GM19467 (cell line): Measurements from ENCODE around the gene INSRR.

ENCODE experiments used
- ATAC-seq: cut with Tn5 transposase; IDR thresholded peaks from one replicate; pipeline ENCODE4 v1.9.1; 2021; ENCODE audit warnings: mild to moderate bottlenecking, moderate library complexity; ENCODE audit not compliant: unreplicated experiment

INSRR gene

DNA sequence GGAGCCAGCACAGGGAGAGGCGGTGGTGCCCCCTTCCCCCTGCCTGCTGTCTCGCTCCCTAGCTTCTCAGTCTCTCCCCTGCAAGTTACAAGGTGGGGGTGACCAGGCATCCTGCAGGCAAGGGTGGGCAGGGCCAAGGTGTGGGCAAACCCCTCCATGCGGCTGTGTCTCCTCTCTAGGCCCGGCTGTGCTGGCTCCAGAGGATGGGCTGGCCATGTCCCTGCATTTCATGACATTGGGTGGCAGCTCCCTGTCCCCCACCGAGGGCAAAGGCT is 16.4 kb upstream of the INSRR start:
- no peak for ATAC-seq

DNA sequence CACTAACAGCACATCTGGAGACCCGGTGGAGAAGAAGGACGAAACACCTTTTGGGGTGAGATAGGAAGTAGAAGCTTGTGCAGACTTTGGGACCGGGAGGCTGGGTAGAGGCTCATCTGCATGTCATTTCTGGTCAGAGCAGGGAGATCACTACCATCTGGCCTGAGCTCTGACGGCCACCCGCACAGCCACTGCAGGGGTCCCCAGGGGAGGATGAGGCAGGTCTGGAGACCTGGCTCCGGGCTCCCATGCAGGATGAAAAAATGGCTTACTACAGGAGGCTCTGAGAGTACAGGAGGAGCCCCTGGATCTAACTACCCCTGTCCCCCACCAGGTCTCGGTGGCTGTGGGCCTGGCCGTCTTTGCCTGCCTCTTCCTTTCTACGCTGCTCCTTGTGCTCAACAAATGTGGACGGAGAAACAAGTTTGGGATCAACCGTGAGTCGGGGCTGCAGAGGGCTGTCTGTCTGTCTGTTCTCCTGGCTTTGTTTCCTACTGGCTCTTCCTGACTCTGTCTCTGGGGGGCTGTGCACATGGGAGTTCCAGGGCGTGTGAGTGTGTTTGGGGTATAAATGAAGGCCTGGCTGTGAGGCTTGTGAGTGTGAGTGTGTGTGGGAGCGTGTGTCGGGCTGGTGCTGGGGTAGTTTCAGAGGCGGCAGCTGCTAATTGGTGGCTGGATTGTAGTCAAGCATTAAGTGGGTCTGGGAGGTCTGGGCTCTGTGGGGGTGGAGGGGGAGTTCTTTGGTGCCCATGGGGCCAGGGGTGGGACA is 15.8 kb upstream of the INSRR start:
- ATAC-seq, result no peak

DNA sequence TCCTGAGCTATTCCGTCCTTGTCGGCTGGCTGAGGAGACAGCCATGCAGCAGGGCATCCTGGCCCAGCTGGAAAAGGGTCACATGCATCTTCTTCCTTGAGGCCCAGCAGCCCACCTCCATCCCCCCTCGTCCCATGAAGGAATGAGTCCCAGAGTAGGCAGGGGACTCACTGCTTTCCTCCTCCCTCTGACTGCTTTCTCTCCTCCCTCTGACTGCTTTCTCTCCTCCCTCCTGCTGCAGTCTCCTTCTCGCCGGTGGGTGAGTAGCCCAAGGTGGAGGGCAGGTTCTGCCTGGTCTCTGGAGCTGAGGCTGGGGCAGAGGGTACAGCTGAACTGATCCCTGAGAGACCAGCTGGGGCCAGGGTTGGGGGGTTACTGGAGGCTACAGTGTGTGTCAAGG is 15.2 kb upstream of the INSRR start:
- ATAC-seq, result no peak

DNA sequence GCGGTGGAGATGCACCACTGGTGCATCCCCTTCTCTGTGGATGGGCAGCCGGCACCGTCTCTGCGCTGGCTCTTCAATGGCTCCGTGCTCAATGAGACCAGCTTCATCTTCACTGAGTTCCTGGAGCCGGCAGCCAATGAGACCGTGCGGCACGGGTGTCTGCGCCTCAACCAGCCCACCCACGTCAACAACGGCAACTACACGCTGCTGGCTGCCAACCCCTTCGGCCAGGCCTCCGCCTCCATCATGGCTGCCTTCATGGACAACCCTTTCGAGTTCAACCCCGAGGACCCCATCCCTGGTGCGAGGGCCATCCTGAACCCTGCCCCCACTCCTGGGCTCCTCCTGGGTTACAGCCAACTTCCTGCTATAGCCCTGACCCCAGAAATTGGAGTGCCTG is 14.7 kb upstream of the INSRR start:
- no peak for ATAC-seq

DNA sequence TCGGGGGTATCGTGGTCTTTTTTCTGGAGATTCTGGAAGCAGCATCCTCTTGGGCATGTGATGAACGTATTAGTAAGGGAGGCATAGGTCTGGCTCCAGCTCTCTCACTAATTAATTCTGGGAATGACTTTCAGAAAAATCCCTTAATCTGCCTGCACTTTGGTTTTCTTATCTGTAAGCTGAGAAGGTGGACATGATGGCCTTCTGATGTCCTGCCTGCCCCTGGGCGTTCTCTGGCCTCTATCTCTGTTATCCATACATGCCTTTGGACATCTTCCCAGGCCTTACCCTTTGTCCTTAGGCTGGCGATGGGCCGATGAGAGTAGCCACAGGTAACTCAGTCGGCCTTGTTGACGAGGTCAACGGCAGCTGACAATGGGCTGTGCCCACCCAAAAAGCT is 10.5 kb upstream of the INSRR start:
- ATAC-seq, result no peak

DNA sequence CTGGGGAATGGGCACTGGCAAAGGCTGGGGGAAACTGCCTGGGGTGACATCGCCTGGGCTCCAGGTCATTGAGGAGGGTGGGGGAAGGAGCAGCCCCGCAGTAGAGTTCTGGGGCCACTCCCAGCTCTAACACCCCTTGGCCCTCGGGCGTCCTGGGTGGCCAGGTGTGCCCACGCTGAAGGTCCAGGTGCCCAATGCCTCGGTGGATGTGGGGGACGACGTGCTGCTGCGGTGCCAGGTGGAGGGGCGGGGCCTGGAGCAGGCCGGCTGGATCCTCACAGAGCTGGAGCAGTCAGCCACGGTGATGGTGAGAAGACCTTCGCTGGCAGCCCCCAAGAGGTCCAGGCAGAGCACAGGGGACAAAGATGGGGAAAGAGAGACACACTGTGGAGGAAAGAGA is 9.4 kb upstream of the INSRR start:
- ATAC-seq, result no peak

DNA sequence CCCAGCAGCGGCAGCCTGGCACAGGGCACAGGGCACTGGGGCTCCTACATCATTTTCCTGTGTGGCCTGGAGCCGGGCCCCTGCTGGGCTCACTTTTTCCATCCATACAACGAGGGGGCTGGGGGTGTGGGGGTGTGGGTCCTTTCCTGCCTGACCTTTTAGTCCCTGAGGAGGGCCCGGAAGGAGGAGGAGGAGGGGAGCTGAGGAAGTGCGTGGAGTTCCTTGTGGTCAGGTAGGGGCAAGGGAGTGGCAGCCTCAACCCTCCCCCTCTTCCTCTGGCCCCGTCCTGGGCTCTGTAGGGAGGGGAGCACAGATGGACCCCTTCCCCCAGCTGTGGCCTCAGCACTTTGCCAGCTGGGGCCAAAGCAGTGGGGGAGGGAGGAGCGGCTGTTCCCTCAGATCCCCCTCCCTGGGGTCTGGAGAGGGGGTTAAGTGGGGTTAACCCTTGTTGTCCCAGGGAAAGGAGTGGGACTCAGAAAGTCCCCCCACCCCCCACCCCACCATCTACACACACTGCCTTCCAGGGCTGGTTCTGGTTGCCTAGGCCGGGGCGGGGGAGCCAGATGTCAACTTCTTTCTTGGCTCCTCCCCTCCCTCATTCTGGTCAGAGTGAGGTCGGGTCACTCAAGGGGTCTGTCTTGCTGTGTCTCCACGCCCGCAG is 7.5 kb upstream of the INSRR start:
- ATAC-seq, result no peak

DNA sequence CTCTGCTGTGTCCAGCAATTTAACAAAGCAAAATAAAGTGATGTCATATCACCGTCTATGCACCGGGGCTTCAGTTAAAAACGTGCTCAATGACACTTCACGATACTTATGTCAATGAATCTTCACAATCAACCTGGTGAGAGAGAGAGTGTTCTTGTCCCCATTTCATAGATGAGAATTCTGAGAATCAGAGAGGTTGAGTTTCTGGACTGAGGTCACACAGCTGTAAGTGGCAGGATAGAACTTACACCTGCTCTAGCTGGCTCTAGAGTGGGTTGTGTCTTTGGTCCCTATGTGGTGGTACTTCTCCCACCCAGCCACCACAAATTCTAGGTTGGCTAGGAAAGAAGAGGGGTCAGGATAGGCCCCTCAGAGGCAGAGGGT is 6.9 kb upstream of the INSRR start:
- no peak for ATAC-seq

DNA sequence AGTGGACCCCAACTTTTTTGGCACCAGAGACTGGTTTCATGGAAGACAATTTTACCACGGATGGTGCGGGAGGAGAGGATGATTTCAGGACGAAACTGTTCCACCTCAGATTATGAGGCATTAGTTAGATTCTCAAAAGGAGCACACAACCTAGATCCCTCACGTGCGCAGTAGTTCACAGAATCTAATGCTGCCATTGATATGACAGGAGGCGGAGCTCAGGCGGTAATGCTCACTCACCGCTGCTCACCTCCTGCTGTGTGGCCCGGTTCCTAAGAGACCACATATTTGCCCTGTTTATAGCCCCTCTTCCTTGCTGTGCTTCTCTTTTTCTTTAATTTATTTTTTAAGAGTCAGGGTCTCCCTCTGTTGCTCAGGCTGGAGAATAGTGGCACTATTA is 6.3 kb upstream of the INSRR start:
- ATAC-seq, result no peak

DNA sequence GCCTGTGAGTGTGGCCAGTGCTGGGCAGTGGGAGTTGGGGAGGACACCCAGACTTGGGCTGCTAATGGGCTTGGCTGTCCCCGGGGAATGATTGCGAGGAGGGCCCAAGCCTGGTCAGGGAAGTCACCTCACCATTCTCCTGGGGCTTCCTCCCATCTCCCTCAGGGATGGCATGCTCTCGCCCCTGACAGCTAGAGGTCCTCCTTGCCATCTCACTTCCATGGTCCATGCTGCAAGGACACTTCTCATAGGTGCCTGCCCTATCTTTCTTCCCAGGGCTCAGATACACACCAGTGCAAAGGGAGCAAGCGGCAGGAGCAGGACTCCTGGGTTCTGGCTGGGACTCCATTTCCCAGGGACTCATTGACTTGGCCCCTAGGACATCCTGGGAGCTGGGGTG is 5.9 kb upstream of the INSRR start:
- ATAC-seq, result no peak

DNA sequence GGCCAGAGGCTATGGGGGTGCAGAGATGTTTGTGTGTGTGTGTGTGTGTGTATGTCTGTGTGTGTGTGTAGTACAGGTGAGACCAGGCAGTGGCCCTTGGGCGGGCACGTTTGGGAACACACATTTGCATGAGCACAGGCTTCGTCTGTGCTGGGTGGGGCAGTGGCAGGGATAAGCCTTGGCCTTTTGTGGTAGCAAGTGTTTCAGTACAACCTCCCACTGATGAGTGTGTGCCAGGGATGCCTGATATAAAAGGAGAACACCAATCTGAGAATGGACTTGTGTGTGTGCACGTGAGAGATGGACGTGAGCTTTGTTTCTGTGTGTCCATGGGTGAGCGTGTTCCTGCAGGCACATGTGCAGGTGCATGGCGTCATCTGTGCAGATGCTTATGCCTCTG is 4.7 kb upstream of the INSRR start:
- ATAC-seq, result no peak

DNA sequence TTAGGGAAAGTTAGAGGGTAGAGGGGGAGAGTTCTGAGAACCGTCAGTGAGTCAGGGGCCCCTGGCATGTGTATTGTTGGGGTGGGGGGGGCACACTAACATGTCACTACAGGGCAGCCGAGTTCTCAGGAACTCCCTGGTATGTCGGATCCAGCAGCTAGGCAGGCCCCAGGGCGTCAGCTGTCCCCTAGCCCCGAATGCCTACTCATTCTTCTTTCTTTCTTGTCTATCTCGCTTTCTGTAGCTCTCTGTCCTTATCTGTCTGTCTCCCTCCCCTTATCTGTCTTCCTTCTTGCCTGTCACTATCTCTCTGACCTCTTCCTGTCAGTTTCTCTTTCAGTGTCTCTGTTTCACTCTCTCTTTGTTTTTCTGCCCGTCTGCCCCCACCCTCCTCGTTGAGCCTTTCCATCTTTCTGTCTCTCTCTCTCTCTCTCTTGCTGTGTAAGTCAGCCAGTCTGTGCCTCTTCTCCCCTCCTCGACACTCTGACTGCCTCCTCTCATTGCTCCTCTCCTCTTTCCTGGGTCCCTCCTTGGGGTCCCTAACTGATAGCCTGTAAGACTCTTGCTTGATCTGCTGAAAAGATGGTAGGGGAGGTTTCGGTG is 4.2 kb upstream of the INSRR start:
- ATAC-seq, result no peak

DNA sequence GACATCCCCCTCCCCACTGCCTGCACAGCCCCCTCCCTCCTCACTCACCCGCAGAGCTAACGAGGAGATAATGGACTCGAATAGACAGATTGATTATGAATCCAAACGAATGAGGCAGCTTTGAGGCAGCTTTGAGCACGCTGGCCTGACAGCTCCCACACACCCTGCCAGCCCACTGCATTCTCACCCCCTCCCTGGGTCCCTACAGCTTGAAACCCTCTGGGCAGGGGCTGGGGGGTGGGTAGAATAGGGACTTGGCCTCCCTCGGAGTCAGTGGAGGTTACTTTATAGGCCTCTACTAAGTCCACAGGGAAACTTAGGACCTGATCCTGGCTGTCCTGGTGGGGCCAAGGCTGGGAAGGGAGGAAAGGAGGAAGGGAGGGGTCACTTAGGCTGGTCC is 3.7 kb upstream of the INSRR start:
- no peak for ATAC-seq

DNA sequence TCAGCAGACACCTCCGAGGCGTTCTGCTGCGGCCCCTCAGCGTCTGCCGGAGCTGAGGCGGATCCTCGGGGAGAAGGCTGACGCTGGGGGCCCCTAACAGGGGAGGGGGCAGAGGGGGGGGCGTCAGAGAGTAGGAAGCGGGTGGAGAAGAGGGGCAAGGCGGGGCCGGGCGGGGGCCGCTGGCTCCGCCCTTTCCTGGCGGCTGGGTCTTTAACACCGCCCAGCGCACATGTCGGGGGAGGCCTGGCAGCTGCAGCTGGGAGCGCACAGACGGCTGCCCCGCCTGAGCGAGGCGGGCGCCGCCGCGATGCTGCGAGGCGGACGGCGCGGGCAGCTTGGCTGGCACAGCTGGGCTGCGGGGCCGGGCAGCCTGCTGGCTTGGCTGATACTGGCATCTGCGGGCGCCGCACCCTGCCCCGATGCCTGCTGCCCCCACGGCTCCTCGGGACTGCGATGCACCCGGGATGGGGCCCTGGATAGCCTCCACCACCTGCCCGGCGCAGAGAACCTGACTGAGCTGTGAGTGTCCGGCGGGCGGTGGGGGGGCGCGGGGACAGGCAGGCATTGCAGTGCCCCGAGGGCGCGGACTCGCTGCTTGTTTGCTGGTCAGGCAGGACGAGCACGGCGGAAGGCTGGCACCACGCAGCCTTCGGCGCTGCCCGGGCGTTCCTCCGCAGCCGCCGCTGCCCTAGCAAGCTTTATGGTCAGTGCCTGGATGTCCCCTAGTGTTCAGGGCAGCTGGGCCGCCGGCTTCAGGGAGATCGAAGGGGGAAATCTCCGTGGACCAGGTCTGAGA is 1.9 kb upstream of the INSRR start, which contains the start of gene NTRK1:
NTRK1 (plus strand) TSS at position 238 of the 796 bp plus-strand sequence; CDS start at position 308, 70 bp downstream.
- ATAC-seq, result no peak

DNA sequence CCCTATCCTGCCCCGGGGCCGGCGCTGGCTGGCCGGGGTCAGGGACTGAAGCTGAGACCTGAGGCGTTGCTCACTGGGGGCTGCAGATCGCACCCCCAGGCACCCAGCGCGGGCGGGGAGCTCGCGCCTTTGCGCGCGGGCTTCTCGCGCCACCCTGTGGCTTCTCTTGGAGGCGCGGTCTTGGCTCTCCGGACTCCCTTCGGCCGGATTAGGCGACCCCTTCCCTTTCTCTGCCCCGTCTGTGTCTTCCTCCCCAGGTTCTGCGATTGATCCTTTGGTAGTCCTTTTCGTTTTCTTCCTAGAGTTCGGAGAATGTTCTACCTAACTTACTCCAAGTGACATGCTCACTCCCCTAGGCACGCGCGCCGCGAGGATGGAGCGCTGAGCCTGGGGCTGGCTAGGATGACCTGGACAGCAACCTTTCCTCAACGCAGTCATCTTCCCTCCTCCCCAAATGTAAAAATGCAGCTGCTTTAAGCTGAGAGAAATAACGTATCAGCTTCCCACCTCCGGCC is 1.3 kb upstream of the INSRR start:
- no peak for ATAC-seq

DNA sequence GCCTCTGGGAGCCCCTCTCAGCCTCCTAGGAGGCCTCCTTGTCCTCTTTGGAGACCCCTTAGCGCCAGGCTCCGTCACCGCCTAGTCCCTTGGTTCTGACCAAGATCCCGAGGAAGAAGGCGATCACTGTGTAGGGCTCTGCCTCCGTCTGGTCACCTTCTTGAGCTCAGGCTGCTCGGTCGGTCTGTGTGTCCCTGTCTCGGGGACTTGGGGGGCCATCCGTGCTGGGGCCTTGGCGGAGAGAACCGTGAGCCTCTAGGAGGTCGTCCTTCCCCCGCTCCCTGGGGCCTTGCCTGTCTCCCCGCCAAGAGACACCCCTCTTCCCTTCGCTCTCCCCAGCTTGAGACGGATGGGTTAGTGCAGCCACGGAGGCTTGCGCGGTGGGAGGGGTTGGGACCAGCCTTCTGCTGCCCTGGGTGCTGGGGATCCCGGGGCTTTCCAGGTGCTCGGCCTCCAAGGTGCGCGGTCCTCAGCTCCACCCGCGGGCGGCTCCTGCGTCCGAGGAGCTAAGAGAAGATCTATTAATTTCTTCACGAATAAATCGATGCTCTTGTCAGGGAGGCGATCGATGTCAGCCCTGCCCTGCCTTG is 701 bp upstream of the INSRR start:
- no peak for ATAC-seq

DNA sequence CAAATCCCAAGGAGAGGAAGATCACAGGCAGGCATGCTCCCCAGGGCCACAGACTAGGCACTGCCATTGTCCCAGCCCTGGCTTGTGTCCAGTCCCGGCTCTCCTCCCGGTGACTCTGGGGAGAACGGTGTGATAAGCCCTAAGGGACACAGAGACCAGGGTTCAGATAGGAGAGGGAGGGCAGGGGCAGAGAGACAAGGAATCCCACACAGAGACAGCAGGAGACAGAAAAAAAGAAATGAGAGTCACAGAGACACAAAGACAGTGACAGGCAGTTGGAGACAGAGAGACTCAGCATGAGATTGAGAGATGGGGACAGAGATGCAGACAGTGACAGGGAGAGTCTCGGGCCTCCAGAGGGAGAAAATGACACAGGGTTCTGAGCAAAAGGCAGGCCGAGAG is 361 bp downstream of the INSRR start:
- no peak for ATAC-seq

DNA sequence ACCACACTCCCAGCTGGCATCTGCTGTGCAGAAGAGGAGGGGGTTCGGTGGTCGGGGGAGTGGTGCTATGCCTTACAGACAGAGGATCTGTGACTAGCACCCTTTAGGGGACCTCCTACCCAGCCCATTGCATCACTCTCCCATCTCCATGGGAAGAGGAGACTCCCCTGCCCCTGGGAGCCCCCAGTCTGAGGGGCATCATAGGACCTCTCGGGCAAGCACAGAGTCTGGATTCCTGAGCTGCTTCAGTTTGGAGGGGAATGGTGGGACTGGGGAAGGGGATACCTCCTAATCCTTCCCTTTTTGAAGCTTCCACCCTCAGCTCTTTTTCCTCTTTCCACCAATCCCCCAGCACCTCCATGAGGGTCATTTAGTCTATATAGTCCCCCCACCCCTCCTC is 1.4 kb downstream of the INSRR start:
- no peak for ATAC-seq

DNA sequence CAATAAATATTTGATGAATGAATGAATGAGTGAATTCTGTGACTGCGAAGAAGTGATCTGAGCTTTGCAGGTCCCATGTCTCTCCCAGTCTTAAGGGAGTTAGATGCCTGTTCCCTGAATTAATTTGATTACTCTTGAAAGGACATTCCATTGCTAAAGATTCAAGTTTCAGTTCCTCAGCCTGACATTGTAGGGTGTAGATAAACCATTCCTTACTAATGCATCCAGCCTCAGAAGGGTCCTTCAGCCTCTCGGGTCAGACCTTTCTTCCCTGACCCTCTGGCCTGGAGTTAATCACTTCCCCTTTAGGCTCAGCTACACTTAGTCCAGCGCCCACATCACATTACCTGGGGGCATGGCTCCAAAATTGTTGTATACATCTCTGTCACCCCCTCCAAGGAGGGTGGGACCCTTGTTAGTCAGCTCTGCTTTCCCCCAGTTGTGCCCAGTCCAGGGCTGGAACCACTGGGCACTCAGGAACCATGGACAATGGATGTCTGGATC is 2.6 kb downstream of the INSRR start:
- ATAC-seq, result no peak

DNA sequence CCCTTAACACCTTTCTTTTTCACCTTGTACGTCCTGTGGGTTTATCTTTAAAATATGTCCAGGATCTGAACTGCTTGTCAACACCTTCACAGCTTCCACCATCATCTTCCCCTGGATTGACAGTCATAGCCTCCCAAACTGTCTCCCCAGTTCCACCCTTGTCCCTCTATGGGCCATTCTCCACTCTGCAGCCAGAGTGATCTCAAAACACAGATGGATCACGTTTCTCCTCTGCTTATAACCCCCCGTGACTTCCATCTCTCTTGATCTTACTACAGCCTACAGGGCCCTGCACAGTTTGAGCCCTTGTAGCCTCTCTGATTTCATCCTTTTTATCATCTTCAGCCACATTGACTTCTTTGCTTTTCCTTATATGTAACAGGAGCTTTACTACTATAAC is 4.3 kb downstream of the INSRR start:
- ATAC-seq, result no peak

DNA sequence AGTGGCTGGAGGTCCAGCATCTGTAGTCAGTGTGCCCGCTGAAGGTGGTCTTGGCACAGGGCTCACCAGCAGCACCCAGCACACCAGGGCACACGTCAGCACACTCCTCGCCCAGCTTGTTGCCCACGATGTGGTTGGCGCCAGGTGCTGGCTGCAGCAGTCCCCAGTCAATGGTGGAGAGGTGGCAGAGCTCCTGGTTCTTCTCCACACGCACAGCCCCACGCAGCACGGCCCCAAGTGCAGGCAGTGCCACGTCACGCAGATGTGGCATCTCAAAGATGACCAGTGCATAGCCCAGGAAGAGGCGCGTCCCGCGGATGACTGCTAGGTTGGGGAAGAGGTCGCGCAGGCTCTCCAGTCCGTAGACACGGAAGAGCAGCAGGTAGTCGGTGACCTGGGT is 5.2 kb downstream of the INSRR start:
- no peak for ATAC-seq
